ENCODE data around the gene EIF2AK2. TPM values are rescaled to one million over a fixed set of nuclear protein-coding genes. Genes with fewer than 3 reads are reported as not detected.

The EIF2AK2 gene
- polyA plus RNA-seq, 2 of the 4 experiments (the other 2 are of a cell fraction), result 29.8 to 47.2 TPM

DNA sequence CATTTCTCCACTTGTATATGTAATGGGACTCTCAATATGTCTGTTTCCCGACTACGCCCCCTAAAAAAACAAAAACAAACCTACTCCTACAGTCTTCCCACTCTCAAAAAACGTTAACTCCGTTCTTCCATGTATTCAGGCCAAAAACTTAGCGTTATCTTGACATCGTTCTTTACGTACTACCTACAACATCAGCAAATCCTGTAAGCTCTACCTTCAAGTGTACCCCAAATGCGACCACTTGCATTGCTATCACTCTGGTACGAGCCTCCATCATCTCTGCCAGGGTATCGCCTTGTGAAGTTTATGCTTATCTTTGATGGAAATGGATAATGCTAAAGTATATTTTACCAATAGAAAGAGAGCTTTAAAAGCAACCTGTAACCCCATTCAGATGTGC is 72.0 kb downstream of the EIF2AK2 start:
- Histone ChIP-seq H3K4me2 (peak overlapping the region; percentile 90), H3K9me3 (no peaks in the 10 kb centered on the region), H3K27ac (peak overlapping the region; percentile 59 to 76), H3K4me1 (peaks cover 16% of the 10 kb centered on the region; the same call in 2 of the 3 replicates), H3K4me3 (peak overlapping the region; percentile 74)
- FAIRE-seq (no peak), DNase-seq (ENCODE audit: low read depth in 1 of 2, low spot score in 1 of 2) (no peak), ATAC-seq (peak in 1 of 2 experiments; percentile 5; a peak in 2 of 6 replicates)
- ChIA-PET CTCF (no interaction called here), POLR2A (interaction anchor here (0.6 to 1.4 kb wide), 2 partner anchors 60 to 73 kb away, joined by 3 to 6 read pairs; partner anchors contain the start of gene EIF2AK2)
- 6% methylated on average over 10 of the region's 10 CpGs for WGBS (ENCODE audit: missing lambda C conversion rate)
- no peak for TF ChIP-seq HES2 (IDR thresholded peaks at IDR 0.05)
- TF ChIP-seq FOSB (CRISPR knock-in tag; IDR thresholded peaks at IDR 0.05), result no peak
- TF ChIP-seq MAZ (IDR thresholded peaks at IDR 0.05; ENCODE audit: borderline replicate concordance, low read depth, low read length), result no peak

- DNase-seq (ENCODE audit: low read depth in 1 of 2, low spot score in 1 of 2) (peak; percentile 98 to 99), ATAC-seq (peak; percentile 95 to 97), FAIRE-seq (peak; percentile 54)
- ChIA-PET POLR2A (interaction anchor here (0.6 to 1.4 kb wide), 4 partner anchors 20 to 117 kb away, joined by 3 to 6 read pairs (median 4); partner anchors contain the start of gene EIF2AK2), CTCF (no interaction called here)
- Histone ChIP-seq H3K9me3 (no peaks in the 10 kb centered on the region), H3K4me3 (peak within 1 kb of the TSS; percentile 74), H3K4me2 (peak within 1 kb of the TSS; percentile 90), H3K4me1 (peaks cover 16% of the 10 kb centered on the region; the same call in 2 of the 3 replicates), H3K27ac (peak within 1 kb of the TSS; percentile 72 to 87)
- 2% methylated on average over 63 of the region's 74 CpGs for WGBS (ENCODE audit: missing lambda C conversion rate)
- TF ChIP-seq CHD4 (IDR thresholded peaks at IDR 0.05; ENCODE audit: borderline replicate concordance) (no peak), RFX5 (IDR thresholded peaks at IDR 0.05) (no peak), TP53 (CRISPR knock-in tag; IDR thresholded peaks at IDR 0.05) (no peak), MYC (IDR thresholded peaks at IDR 0.05; ENCODE audit: borderline replicate concordance, low read length) (0 out of 2 replicates have a peak, but pooled peaks have one; percentile 1), CEBPB (IDR thresholded peaks at IDR 0.05) (peak; percentile 67 to 91), NPAS2 (CRISPR knock-in tag; IDR thresholded peaks at IDR 0.05; ENCODE audit: borderline replicate concordance) (no peak), SREBF2 (IDR thresholded peaks at IDR 0.05) (no peak), PHF8 (IDR thresholded peaks at IDR 0.05; ENCODE audit: borderline replicate concordance, low read depth) (peak; percentile 82), ATOH8 (CRISPR knock-in tag; IDR thresholded peaks at IDR 0.05; ENCODE audit: low read depth) (no peak), MAX (IDR thresholded peaks at IDR 0.05) (peak; percentile 84), JUN (IDR thresholded peaks at IDR 0.05) (peak; percentile 39 to 73; a peak in 2 of 5 replicates), ZC3H11A (IDR thresholded peaks at IDR 0.05) (peak; percentile 16; the same call in 1 of the 2 replicates), FOSL2 (IDR thresholded peaks at IDR 0.05) (no peak), FOSL2 (CRISPR knock-in tag; IDR thresholded peaks at IDR 0.05) (no peak), BHLHE40 (IDR thresholded peaks at IDR 0.05; ENCODE audit: low read depth, low read length) (no peak), POLR2AphosphoS2 (conservative IDR thresholded peaks at IDR 0.05; ENCODE audit: low read length) (no peak), POLR2A (IDR thresholded peaks at IDR 0.05; ENCODE audit: low read length) (peak; percentile 48), TFCP2L1 (CRISPR knock-in tag; IDR thresholded peaks at IDR 0.05) (no peak), RARB (CRISPR knock-in tag; IDR thresholded peaks at IDR 0.05) (0 out of 2 replicates have a peak, but pooled peaks have one; percentile 33), HDAC2 (IDR thresholded peaks at IDR 0.05) (peak; percentile 51; the same call in 1 of the 2 replicates), GATA3 (IDR thresholded peaks at IDR 0.05; ENCODE audit: borderline replicate concordance) (no peak), KDM5A (IDR thresholded peaks at IDR 0.05) (peak; percentile 21; the same call in 1 of the 2 replicates), ELK1 (IDR thresholded peaks at IDR 0.05; ENCODE audit: low read depth, low read length) (no peak)
- TF ChIP-seq, protein P1, sequence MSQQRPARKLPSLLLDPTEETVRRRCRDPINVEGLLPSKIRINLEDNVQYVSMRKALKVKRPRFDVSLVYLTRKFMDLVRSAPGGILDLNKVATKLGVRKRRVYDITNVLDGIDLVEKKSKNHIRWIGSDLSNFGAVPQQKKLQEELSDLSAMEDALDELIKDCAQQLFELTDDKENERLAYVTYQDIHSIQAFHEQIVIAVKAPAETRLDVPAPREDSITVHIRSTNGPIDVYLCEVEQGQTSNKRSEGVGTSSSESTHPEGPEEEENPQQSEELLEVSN (IDR thresholded peaks at IDR 0.05; ENCODE audit: borderline replicate concordance, low read depth), result 0 out of 2 replicates have a peak, but pooled peaks have one; percentile 42
- TF ChIP-seq, protein P2, sequence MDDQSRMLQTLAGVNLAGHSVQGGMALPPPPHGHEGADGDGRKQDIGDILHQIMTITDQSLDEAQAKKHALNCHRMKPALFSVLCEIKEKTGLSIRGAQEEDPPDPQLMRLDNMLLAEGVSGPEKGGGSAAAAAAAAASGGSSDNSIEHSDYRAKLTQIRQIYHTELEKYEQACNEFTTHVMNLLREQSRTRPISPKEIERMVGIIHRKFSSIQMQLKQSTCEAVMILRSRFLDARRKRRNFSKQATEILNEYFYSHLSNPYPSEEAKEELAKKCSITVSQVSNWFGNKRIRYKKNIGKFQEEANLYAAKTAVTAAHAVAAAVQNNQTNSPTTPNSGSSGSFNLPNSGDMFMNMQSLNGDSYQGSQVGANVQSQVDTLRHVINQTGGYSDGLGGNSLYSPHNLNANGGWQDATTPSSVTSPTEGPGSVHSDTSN (IDR thresholded peaks at IDR 0.05), result 0 out of 2 replicates have a peak, but pooled peaks have one; percentile 42
- TF ChIP-seq, protein P3, sequence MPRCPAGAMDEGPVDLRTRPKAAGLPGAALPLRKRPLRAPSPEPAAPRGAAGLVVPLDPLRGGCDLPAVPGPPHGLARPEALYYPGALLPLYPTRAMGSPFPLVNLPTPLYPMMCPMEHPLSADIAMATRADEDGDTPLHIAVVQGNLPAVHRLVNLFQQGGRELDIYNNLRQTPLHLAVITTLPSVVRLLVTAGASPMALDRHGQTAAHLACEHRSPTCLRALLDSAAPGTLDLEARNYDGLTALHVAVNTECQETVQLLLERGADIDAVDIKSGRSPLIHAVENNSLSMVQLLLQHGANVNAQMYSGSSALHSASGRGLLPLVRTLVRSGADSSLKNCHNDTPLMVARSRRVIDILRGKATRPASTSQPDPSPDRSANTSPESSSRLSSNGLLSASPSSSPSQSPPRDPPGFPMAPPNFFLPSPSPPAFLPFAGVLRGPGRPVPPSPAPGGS (IDR thresholded peaks at IDR 0.05), result 0 out of 3 replicates have a peak, but pooled peaks have one; percentile 42
These were observed 72.6 kb downstream of the EIF2AK2 start, which contains the start of the genes GPATCH11 and HEATR5B for GRCh38 chr2:37083873-37084794. TSS of gene GPATCH11 (plus strand) at chr2:37084518. CDS start at chr2:37088382, 3,864 bp downstream. TSS of gene HEATR5B (minus strand) at chr2:37084372. CDS start at chr2:37083414, 958 bp downstream.
